Smooth muscle cell (in vitro differentiated cells): ENCODE results near the gene IDI1. TPM values are rescaled to one million over a fixed set of nuclear protein-coding genes. Genes with fewer than 3 reads are reported as not detected.

Source experiments
- DNase-seq: peaks from one replicate; lab custom pipeline; 2025; ENCODE audit not compliant: unreplicated experiment; lab: John Stamatoyannopoulos, UW
- H2AFZ ChIP-seq: fragments of 200-600 bp; sonication (generic); 2 replicates; pipeline ENCODE4 v1.6.0; 2016; ENCODE audit warnings: antibody characterized with exemption, low read depth, mild to moderate bottlenecking
- H3F3A ChIP-seq: fragments of 200-600 bp; sonication (generic); 2 replicates; pipeline ENCODE4 v1.6.0; 2017; ENCODE audit warnings: antibody characterized with exemption, low read depth
- H3K27ac ChIP-seq: fragments of 200-600 bp; sonication (generic); 2 replicates; pipeline ENCODE4 v1.5.1; 2016; ENCODE audit warnings: low read depth, mild to moderate bottlenecking
- H3K27me3 ChIP-seq: fragments of 200-600 bp; sonication (generic); 2 replicates; pipeline ENCODE4 v1.6.1; 2016; ENCODE audit warnings: low read depth, mild to moderate bottlenecking
- H3K36me3 ChIP-seq: fragments of 200-600 bp; sonication (generic); 2 replicates; pipeline ENCODE4 v1.5.1; 2016; ENCODE audit warnings: low read depth
- H3K4me1 ChIP-seq: fragments of 200-600 bp; sonication (generic); 2 replicates; pipeline ENCODE4 v1.5.1; 2016; ENCODE audit warnings: low read depth
- H3K4me2 ChIP-seq: fragments of 200-600 bp; sonication (generic); 2 replicates; pipeline ENCODE4 v1.6.0; 2016; ENCODE audit warnings: mild to moderate bottlenecking
- H3K4me3 ChIP-seq: fragments of 200-600 bp; sonication (generic); 2 replicates; pipeline ENCODE4 v1.5.1; 2016; ENCODE audit warnings: mild to moderate bottlenecking
- H3K79me2 ChIP-seq: fragments of 200-600 bp; sonication (generic); 2 replicates; pipeline ENCODE4 v1.6.0; 2016; ENCODE audit warnings: low read depth, mild to moderate bottlenecking
- H3K9ac ChIP-seq: fragments of 200-600 bp; sonication (generic); 2 replicates; pipeline ENCODE4 v1.6.0; 2016; ENCODE audit warnings: low read depth
- H3K9me3 ChIP-seq: fragments of 200-600 bp; sonication (generic); replicated peaks from 2 replicates; pipeline ENCODE4 v1.5.1; 2016; ENCODE audit warnings: low read depth
- H4K20me1 ChIP-seq: fragments of 200-600 bp; sonication (generic); 2 replicates; pipeline ENCODE4 v1.6.0; 2016; ENCODE audit warnings: low read depth
- WGBS: methylation state at CpG from one replicate; pipeline ENCODE4 v1.1.7; 2016; ENCODE audit warnings: low lambda C conversion rate; 5-methylcytosine and 5-hydroxymethylcytosine counted together
- polyA plus RNA-seq: library from polyadenylated mRNA; unstranded; fragments of >200 nt; fragmentation: Nextera tagmentation; extraction: Ambion mirVana; gene quantifications from 2 replicates; pipeline ENCODE4 v1.2.1, GENCODE V29; 2016
- total RNA-seq: library from RNA; depleted of rRNA; stranded (reverse); fragments of >200 nt; gene quantifications from 2 replicates; pipeline ENCODE4 v1.2.3, GENCODE V29; 2014
- TF ChIP-seq, protein P1 (sequence below): fragments of 200-600 bp; sonication (generic); IDR thresholded peaks from 2 replicates; pipeline ENCODE4 v1.5.1; 2017; ENCODE audit warnings: borderline replicate concordance, mild to moderate bottlenecking, antibody characterized with exemption; ENCODE audit not compliant: insufficient read depth, poor library complexity, severe bottlenecking

Gene IDI1
- total and polyA plus RNA-seq, 2 experiments from 2014 or later, result 142 to 165 TPM

DNA sequence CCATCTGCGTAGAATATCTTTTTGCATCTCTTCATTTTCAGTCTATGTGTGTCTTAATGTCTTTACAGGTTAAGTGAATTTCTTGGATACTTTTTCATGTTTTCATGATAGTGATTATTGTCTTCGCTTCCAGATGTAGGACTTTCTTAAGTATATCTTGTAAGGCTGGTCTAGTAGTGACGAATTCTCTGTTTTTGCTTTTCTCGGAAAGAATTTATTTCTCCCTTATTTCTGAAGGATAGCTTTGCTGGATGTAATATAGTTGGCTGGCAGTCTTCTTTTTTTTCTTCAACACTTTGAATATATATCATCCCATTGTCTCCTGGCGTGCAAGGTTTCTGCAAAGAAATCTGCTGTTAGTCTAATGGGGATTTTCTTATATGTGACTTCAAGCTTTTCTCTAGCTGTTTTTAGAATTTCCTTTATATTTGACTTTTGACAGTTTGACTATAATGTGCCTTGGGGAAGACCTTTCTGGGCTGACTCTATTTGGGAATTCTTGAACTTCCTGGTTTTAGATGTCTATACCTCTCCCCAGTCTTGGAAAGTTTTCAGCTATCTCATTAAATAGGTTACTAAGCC is 46.4 kb downstream of the IDI1 start:
- TF ChIP-seq, protein P1, sequence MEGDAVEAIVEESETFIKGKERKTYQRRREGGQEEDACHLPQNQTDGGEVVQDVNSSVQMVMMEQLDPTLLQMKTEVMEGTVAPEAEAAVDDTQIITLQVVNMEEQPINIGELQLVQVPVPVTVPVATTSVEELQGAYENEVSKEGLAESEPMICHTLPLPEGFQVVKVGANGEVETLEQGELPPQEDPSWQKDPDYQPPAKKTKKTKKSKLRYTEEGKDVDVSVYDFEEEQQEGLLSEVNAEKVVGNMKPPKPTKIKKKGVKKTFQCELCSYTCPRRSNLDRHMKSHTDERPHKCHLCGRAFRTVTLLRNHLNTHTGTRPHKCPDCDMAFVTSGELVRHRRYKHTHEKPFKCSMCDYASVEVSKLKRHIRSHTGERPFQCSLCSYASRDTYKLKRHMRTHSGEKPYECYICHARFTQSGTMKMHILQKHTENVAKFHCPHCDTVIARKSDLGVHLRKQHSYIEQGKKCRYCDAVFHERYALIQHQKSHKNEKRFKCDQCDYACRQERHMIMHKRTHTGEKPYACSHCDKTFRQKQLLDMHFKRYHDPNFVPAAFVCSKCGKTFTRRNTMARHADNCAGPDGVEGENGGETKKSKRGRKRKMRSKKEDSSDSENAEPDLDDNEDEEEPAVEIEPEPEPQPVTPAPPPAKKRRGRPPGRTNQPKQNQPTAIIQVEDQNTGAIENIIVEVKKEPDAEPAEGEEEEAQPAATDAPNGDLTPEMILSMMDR, result no peak
- DNase-seq, result no peak
- no peaks in the 10 kb centered on the region for H3K27me3 ChIP-seq
- H3K4me3 ChIP-seq, result no peak overlapping the region
- no peaks in the 10 kb centered on the region for H3F3A ChIP-seq
- H3K79me2 ChIP-seq, result peaks cover 43% of the 10 kb centered on the region
- H3K4me2 ChIP-seq, result no peak overlapping the region
- 98% methylated on average over 5 of the region's 5 CpGs for WGBS
- no peak overlapping the region for H2AFZ ChIP-seq
- no peak overlapping the region for H3K9ac ChIP-seq
- no peak overlapping the region for H3K27ac ChIP-seq
- H3K36me3 ChIP-seq, result peaks cover 68% of the 10 kb centered on the region
- H3K9me3 ChIP-seq, result no peaks in the 10 kb centered on the region
- H3K4me1 ChIP-seq, result no peaks in the 10 kb centered on the region
- H4K20me1 ChIP-seq, result peaks cover 36% of the 10 kb centered on the region

DNA sequence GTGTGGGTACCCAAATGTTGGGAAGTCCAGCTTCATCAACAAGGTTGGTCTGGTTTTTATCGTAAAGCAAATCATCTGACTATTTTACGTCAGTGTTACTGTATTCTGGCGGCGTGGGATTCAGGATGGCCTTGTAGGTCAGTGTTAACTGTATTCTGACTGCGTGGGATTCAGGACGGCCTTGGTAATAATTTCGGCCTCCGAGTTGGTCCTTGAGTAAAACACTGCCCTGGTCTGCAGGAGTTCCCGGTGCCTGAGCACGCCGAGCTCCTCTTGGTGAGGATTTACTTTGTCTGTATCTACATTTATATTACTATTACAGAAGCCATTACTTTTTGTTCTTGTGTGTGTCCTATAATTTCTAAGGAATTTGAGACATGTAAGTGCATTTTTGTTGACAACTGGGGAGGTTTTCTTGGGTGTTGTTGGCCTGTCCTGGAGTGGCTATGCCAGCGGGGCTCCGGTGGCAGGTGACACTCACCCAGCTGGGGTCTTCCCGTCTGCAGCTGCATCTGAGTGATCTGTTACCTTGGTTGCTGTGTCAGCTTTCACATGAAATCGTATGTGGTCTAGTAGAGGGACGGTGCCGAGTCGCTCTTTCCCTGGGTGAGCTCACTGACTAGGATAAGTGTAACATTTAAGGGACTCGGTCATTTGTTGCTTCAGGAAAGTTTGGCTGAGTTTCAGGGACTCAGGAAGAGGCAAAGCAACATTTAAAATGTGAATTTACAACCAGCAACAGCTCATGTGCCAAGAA is 51.5 kb downstream of the IDI1 start:
- Histone ChIP-seq H3F3A (no peaks in the 10 kb centered on the region), H3K4me2 (no peak overlapping the region), H3K4me3 (no peak overlapping the region), H3K79me2 (peaks cover 53% of the 10 kb centered on the region), H3K9me3 (no peaks in the 10 kb centered on the region), H3K27ac (no peak overlapping the region), H2AFZ (no peak overlapping the region), H3K36me3 (peaks cover 59% of the 10 kb centered on the region), H3K9ac (no peak overlapping the region), H3K27me3 (no peaks in the 10 kb centered on the region), H4K20me1 (peaks cover 46% of the 10 kb centered on the region), H3K4me1 (no peaks in the 10 kb centered on the region)
- TF ChIP-seq, protein P1, result no peak
- 89% methylated on average over 19 of the region's 19 CpGs for WGBS
- no peak for DNase-seq

DNA sequence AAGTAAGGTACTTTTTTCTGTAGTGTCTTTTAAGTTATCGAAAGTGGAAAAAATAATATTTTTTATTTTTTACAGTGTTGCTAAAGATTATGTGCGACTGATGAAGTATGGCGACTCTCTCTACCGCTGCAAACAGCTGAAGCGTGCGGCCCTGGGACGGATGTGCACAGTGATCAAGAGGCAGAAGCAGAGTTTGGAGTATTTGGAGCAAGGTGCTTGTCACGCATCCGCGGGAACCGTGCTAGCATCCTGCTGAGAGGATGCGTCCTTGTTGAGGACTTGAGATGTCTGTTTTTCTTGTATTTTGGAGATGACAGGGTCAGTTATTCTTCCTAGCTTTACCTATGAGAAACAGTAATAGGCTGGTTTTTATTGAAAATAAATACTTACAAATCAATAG is 52.9 kb downstream of the IDI1 start:
- Histone ChIP-seq H3K9ac (no peak overlapping the region), H3K9me3 (no peaks in the 10 kb centered on the region), H3F3A (no peaks in the 10 kb centered on the region), H3K27me3 (no peaks in the 10 kb centered on the region), H4K20me1 (peaks cover 55% of the 10 kb centered on the region), H3K79me2 (peaks cover 50% of the 10 kb centered on the region), H2AFZ (no peak overlapping the region), H3K4me2 (no peak overlapping the region), H3K36me3 (peaks cover 45% of the 10 kb centered on the region), H3K4me3 (no peak overlapping the region), H3K27ac (no peak overlapping the region), H3K4me1 (no peaks in the 10 kb centered on the region)
- TF ChIP-seq, protein P1, result no peak
- no peak for DNase-seq
- 98% methylated on average over 12 of the region's 12 CpGs for WGBS
